H1 (cell line): ENCODE data around the gene ATP6V0E2.

Experiments used
- CBX5 ChIP-seq: fragments of 300-800, 300-1000 bp; sonication (generic); IDR thresholded peaks from 2 replicates; pipeline ENCODE4 v1.7.1; 2016; ENCODE audit warnings: antibody characterized with exemption, low read length, low read depth
- CHD2 ChIP-seq: IDR thresholded peaks from 2 replicates; pipeline ENCODE4 v1.6.1; 2012; ENCODE audit warnings: low read length, improper control_type of control experiment
- EZH2 ChIP-seq: fragments of 200-600 bp; sonication (generic); IDR thresholded peaks from 2 replicates; pipeline ENCODE4 v1.7.1; 2012; ENCODE audit warnings: low read depth, mild to moderate bottlenecking, moderate library complexity, low read length, inconsistent platforms; ENCODE audit not compliant: severe bottlenecking
- GTF2F1 ChIP-seq: IDR thresholded peaks from 2 replicates; pipeline ENCODE4 v1.6.1; 2012; ENCODE audit warnings: low read depth, low read length, improper control_type of control experiment, borderline replicate concordance
- POLR2A ChIP-seq, 2 experiments: IDR thresholded peaks; 1 replicate in 1 of 2; 2 replicates in 1 of 2; pipeline ENCODE4 v1.6.1; 2011; ENCODE audit warnings: low read depth in 2 of 2, low read length in 2 of 2, mild to moderate bottlenecking in 2 of 2; ENCODE audit errors: control extremely low read depth in 1 of 2
- SIN3A ChIP-seq, 2 experiments: IDR thresholded peaks in 1 of 2; conservative IDR thresholded peaks in 1 of 2; 2 replicates each; pipeline ENCODE4 v1.6.1; 2011 to 2012; ENCODE audit warnings: low read length in 2 of 2, improper control_type of control experiment in 1 of 2, low read depth in 1 of 2, mild to moderate bottlenecking in 1 of 2
- SP1 ChIP-seq: IDR thresholded peaks from 2 replicates; pipeline ENCODE4 v1.6.1; 2011; ENCODE audit warnings: low read depth, low read length
- SRF ChIP-seq: IDR thresholded peaks from 2 replicates; pipeline ENCODE4 v1.6.1; 2011; ENCODE audit warnings: mild to moderate bottlenecking, low read depth, low read length, moderate library complexity
- TAF1 ChIP-seq: IDR thresholded peaks from 2 replicates; pipeline ENCODE4 v1.6.1; 2011; ENCODE audit warnings: mild to moderate bottlenecking, low read depth, low read length
- YY1 ChIP-seq: IDR thresholded peaks from 2 replicates; pipeline ENCODE4 v1.6.1; 2011; ENCODE audit warnings: low read depth, mild to moderate bottlenecking, low read length
- TF ChIP-seq, protein P1 (sequence below), 3 experiments: IDR thresholded peaks; 1 replicate in 2 of 3; 2 replicates in 1 of 3; pipeline versions ENCODE4 v1.5.1 to v1.6.1; 2011; ENCODE audit warnings: low read length in 3 of 3, mild to moderate bottlenecking in 3 of 3, inconsistent platforms in 2 of 3, low read depth in 1 of 3, moderate library complexity in 1 of 3; ENCODE audit not compliant: insufficient read depth in 1 of 3; ENCODE audit errors: control extremely low read depth in 1 of 3
- TF ChIP-seq, protein P2 (sequence below): IDR thresholded peaks from 2 replicates; pipeline ENCODE4 v1.6.1; 2012; ENCODE audit warnings: inconsistent platforms
- TF ChIP-seq, protein P3 (sequence below): IDR thresholded peaks from 2 replicates; pipeline ENCODE4 v1.6.1; 2011; ENCODE audit warnings: low read depth, mild to moderate bottlenecking, low read length; ENCODE audit not compliant: insufficient read depth

- no peak for TF ChIP-seq GTF2F1
- TF ChIP-seq CHD2 = no peak
- no peak for TF ChIP-seq POLR2A (IDR thresholded peaks at IDR 0.05; ENCODE audit: control extremely low read depth in 1 of 2, low read depth in 2 of 2, low read length in 2 of 2)
- TF ChIP-seq, protein P1, sequence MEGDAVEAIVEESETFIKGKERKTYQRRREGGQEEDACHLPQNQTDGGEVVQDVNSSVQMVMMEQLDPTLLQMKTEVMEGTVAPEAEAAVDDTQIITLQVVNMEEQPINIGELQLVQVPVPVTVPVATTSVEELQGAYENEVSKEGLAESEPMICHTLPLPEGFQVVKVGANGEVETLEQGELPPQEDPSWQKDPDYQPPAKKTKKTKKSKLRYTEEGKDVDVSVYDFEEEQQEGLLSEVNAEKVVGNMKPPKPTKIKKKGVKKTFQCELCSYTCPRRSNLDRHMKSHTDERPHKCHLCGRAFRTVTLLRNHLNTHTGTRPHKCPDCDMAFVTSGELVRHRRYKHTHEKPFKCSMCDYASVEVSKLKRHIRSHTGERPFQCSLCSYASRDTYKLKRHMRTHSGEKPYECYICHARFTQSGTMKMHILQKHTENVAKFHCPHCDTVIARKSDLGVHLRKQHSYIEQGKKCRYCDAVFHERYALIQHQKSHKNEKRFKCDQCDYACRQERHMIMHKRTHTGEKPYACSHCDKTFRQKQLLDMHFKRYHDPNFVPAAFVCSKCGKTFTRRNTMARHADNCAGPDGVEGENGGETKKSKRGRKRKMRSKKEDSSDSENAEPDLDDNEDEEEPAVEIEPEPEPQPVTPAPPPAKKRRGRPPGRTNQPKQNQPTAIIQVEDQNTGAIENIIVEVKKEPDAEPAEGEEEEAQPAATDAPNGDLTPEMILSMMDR (IDR thresholded peaks at IDR 0.05; ENCODE audit: control extremely low read depth in 1 of 3, insufficient read depth in 1 of 3, low read depth in 1 of 3, low read length in 3 of 3) = no peak
- TF ChIP-seq SIN3A (conservative IDR thresholded peaks at IDR 0.05 in 1 of 2, IDR thresholded peaks at IDR 0.05 in 1 of 2; ENCODE audit: low read depth in 1 of 2, low read length in 2 of 2) = no peak
- TF ChIP-seq EZH2 = no peak
- TF ChIP-seq, protein P2, sequence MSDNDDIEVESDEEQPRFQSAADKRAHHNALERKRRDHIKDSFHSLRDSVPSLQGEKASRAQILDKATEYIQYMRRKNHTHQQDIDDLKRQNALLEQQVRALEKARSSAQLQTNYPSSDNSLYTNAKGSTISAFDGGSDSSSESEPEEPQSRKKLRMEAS = no peak
- TF ChIP-seq TAF1 = no peak
- TF ChIP-seq CBX5 = no peak
- TF ChIP-seq, protein P3, sequence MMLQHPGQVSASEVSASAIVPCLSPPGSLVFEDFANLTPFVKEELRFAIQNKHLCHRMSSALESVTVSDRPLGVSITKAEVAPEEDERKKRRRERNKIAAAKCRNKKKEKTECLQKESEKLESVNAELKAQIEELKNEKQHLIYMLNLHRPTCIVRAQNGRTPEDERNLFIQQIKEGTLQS = no peak
- no peak for TF ChIP-seq SRF
- TF ChIP-seq YY1 = no peak
- no peak for TF ChIP-seq SP1
These were observed 7.5 kb upstream of the ATP6V0E2 start for GRCh38 chr7:149866139-149866778.
